Loucy (cell line): ENCODE measurements around the gene RBM10.
"Not testable (repeated sequence)": the region's sequence is repeated elsewhere in the genome, so short reads cannot be mapped to it uniquely, and the experiment has no call there.

Source experiments
- EZH2phosphoT487 ChIP-seq: fragments of 200-600 bp; IDR thresholded peaks from 2 replicates; pipeline ENCODE4 v1.6.1; 2018; ENCODE audit warnings: antibody characterized with exemption, mild to moderate bottlenecking, moderate library complexity, borderline replicate concordance
- TF ChIP-seq, protein P1 (sequence below): fragments of 200-600 bp; sonication (generic); conservative IDR thresholded peaks from 2 replicates; pipeline ENCODE4 v1.5.1; 2014; ENCODE audit warnings: mild to moderate bottlenecking, antibody characterized with exemption, low read length

DNA sequence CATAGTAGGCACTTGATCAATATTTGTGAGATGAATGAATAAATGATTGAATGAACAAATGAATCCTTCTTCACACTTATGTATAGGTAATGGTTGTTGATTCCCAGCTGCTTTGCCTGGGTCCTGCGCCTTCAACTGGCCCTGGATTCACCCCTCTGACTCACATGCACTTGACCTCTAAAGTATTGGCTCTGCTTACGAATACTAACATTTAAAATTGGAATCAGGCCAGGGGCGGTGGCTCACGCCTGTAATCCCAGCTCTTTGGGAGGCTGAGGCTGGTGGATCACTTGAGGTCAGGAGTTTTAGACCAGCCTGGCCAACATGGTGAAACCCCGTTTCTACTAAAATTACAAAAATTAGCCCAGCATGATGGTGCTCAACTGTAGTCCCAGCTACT lies 9.4 kb upstream of the RBM10 start:
- not testable (repeated sequence) for TF ChIP-seq EZH2phosphoT487
- TF ChIP-seq, protein P1, sequence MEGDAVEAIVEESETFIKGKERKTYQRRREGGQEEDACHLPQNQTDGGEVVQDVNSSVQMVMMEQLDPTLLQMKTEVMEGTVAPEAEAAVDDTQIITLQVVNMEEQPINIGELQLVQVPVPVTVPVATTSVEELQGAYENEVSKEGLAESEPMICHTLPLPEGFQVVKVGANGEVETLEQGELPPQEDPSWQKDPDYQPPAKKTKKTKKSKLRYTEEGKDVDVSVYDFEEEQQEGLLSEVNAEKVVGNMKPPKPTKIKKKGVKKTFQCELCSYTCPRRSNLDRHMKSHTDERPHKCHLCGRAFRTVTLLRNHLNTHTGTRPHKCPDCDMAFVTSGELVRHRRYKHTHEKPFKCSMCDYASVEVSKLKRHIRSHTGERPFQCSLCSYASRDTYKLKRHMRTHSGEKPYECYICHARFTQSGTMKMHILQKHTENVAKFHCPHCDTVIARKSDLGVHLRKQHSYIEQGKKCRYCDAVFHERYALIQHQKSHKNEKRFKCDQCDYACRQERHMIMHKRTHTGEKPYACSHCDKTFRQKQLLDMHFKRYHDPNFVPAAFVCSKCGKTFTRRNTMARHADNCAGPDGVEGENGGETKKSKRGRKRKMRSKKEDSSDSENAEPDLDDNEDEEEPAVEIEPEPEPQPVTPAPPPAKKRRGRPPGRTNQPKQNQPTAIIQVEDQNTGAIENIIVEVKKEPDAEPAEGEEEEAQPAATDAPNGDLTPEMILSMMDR, result not testable (repeated sequence)
